HUES6 (cell line): ENCODE results near the gene LRP5.
A peak's percentile ranks its signal among the peaks of the same experiment; 100 is the strongest.
"Not testable (repeated sequence)": the region's sequence is repeated elsewhere in the genome, so short reads cannot be mapped to it uniquely, and the experiment has no call there.

Experiments
- H3K27ac ChIP-seq: 2 replicates; pipeline ENCODE4 v1.7.0; 2013; ENCODE audit warnings: low read depth, mild to moderate bottlenecking, low read length, inconsistent platforms
- H3K27me3 ChIP-seq: 2 replicates; pipeline ENCODE4 v1.6.1; 2013; ENCODE audit warnings: low read length; ENCODE audit not compliant: control insufficient read depth, insufficient read depth
- H3K36me3 ChIP-seq: 2 replicates; pipeline ENCODE4 v1.6.1; 2013; ENCODE audit warnings: low read length; ENCODE audit not compliant: control insufficient read depth, insufficient read depth
- H3K4me1 ChIP-seq: 2 replicates; pipeline ENCODE4 v1.6.1; 2013; ENCODE audit warnings: low read length; ENCODE audit not compliant: control insufficient read depth, insufficient read depth
- H3K4me3 ChIP-seq: 2 replicates; pipeline ENCODE4 v1.5.1; 2013; ENCODE audit warnings: low read depth, low read length
- H3K9ac ChIP-seq: one replicate; pipeline ENCODE4 v1.6.1; 2013; ENCODE audit warnings: mild to moderate bottlenecking, low read length
- H3K9me3 ChIP-seq: 2 replicates; pipeline ENCODE4 v1.6.1; 2013; ENCODE audit warnings: low read depth, low read length; ENCODE audit not compliant: control insufficient read depth, insufficient read depth

Gene LRP5

DNA sequence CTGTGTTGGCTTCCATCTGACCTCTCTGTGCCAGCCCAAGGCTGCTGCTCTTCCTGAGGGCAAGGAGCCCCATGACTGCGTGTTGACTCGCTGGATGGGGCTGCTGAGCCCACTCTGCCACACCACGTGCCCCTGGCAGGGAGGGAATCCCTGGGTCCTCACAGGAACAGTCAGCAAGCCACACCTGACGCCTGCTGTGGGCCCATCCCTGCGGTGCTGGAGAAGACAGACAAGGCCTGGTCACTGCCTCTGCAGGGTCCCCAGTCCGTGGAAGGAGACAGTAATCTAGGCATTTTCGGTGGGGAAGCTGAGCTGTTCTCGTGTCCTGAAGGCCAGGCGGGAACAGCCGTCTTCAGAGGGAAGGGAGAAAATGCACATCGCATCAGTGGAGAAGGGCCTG is 137.6 kb downstream of the LRP5 start:
- H3K4me3 ChIP-seq = no peak overlapping the region
- H3K4me1 ChIP-seq = peaks cover 8% of the 10 kb centered on the region
- H3K27me3 ChIP-seq = no peaks in the 10 kb centered on the region
- peaks cover 24% of the 10 kb centered on the region for H3K36me3 ChIP-seq
- no peak overlapping the region for H3K27ac ChIP-seq
- H3K9ac ChIP-seq = no peak overlapping the region
- H3K9me3 ChIP-seq = no peaks in the 10 kb centered on the region

DNA sequence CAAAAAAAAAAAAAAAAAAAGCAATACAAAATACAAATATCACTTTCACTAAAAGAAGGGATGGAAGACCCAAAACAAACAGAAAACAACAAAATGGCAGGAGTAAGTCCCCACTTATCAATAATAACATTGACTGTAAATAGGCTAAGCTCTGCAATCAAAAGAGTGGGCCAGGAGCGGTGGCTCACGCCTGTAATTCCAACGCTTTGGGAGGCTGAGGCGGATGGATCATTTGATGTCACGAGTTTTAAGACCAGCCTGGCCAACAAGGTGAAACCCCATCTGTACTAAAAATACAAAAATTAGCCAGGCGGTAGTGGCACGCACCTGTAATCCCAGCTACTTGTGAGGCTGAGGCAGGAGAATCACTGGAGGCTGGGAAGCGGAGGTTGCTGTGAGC is 138.3 kb downstream of the LRP5 start:
- H3K4me3 ChIP-seq = no peak overlapping the region
- H3K9ac ChIP-seq = no peak overlapping the region
- H3K27me3 ChIP-seq = no peaks in the 10 kb centered on the region
- peaks cover 16% of the 10 kb centered on the region for H3K4me1 ChIP-seq
- no peaks in the 10 kb centered on the region for H3K9me3 ChIP-seq
- H3K27ac ChIP-seq = no peak overlapping the region
- peaks cover 22% of the 10 kb centered on the region for H3K36me3 ChIP-seq

DNA sequence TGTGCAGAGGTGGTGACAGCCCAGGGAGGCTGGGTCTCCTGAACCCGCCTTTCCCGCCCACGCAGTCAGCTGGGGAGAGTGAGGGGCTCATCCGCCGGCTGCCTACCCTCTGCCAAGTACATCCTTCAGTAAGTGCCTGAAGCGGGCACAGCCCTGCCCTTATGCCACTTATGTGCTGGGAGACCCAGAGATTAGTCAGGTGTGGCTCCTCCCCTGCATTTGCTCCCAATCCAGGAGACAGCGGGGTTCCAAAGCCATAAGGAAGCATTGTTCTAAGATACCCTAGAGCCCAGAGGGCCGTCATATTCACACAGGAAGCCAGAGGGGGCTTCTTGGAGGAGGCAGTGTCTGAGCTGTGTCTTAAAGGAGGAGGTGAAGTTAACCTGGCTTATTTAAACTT is 142.4 kb downstream of the LRP5 start:
- no peak overlapping the region for H3K27ac ChIP-seq
- no peaks in the 10 kb centered on the region for H3K27me3 ChIP-seq
- no peaks in the 10 kb centered on the region for H3K9me3 ChIP-seq
- H3K9ac ChIP-seq = no peak overlapping the region
- no peak overlapping the region for H3K4me3 ChIP-seq
- peaks cover 15% of the 10 kb centered on the region for H3K4me1 ChIP-seq
- H3K36me3 ChIP-seq = peaks cover 3% of the 10 kb centered on the region; the same call in 1 of the 2 replicates

DNA sequence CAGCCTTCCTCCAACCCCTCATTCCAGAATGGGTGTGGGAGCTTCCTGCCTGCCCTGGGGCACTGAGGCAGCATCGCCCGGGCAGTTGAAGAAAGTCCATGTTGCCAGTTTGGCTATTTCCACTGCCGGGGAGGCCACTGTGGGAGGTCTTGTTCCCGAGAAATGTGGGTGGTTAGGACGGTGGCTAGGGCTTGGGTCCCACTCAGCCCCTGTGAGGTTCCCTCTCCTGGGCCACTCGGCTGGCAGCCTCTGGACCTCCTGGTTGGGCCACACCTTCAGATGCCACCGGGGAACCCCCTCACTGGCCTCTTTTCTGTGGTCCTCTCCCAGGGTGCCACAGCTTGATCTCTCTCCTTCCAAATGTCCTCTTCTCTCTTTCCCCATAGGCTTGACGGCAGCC is 143.1 kb downstream of the LRP5 start:
- Histone ChIP-seq H3K27ac (no peak overlapping the region), H3K9me3 (no peaks in the 10 kb centered on the region), H3K27me3 (no peaks in the 10 kb centered on the region), H3K36me3 (no peaks in the 10 kb centered on the region), H3K9ac (no peak overlapping the region), H3K4me3 (no peak overlapping the region), H3K4me1 (peaks cover 15% of the 10 kb centered on the region)

DNA sequence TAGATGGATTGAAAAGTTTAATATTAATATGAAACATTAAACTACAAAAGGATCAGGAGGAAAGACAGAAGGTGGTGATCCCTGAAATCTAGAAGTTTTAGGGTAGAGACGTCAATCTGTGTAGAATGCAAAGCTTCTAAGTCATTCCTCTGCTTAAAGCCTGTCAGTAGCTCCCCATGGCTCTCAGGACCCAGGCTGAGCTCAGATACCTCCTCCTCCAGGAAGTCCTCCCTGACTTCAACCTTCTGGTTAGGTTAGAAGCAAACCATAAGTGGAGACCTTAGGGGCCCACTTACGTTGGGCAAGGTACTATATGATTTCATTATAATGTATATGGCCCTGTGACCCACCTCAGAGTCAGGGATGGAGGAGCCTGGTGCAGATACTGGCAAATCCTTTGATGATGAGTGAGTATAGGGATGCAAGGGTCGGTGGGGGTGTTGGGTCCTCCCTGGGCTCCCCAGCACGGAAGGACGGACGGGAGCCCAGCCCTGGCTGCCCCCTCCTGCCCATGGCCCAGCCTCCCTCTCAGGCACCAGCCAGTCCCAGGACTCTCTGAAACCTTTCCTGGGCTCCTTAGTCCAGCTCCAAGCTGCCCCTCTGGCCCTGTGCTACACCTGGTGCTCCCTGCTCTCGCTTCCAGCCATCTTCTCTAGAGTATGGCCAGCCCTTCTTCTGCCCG is 145.0 kb downstream of the LRP5 start:
- no peak overlapping the region for H3K9ac ChIP-seq
- H3K9me3 ChIP-seq = no peaks in the 10 kb centered on the region
- peaks cover 22% of the 10 kb centered on the region for H3K4me1 ChIP-seq
- H3K4me3 ChIP-seq = no peak overlapping the region
- H3K36me3 ChIP-seq = no peaks in the 10 kb centered on the region
- H3K27me3 ChIP-seq = no peaks in the 10 kb centered on the region
- H3K27ac ChIP-seq = no peak overlapping the region

DNA sequence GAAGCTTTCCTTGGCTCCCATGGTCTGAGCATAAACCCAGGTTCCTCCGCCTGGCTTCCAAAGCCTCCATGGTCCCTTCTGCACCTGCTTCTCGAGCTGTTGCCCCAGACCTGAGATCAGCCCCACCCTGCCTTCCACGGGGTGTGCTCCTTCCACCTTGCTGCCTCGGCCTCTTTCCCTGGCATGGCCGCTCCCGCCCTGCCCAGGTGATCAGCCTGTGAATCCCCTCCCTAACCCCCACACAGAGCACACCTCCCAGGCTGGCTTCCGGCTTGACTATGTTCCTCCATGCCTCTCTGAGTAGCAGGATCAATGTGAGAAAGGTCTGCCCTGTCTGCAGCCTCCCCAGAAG is 145.5 kb downstream of the LRP5 start:
- Histone ChIP-seq H3K9me3 (no peaks in the 10 kb centered on the region), H3K4me1 (peaks cover 25% of the 10 kb centered on the region), H3K4me3 (no peak overlapping the region), H3K27me3 (no peaks in the 10 kb centered on the region), H3K9ac (no peak overlapping the region), H3K36me3 (no peaks in the 10 kb centered on the region), H3K27ac (no peak overlapping the region)

DNA sequence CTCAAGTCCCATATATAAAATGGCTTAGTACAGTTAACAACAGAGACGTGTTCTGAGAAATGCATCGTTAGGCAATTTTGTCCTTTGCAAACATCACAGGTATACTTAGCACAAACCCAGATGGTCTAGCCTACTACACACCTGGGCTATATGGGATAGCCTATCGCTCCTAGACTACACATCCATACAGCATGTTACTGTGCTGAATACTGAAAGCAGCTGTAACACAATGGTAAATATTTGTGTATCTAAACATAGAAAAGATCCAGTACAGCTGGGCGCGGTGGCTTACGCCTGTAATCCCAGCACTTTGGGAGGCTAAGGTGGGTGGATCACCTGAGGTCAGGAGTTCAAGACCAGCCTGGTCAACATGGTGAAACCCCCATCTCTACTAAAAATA is 145.9 kb downstream of the LRP5 start:
- H3K36me3 ChIP-seq, H3K27me3 ChIP-seq, H3K9me3 ChIP-seq, H3K9ac ChIP-seq, H3K4me3 ChIP-seq, H3K27ac ChIP-seq: not testable (repeated sequence)
- peaks cover 25% of the 10 kb centered on the region for H3K4me1 ChIP-seq

DNA sequence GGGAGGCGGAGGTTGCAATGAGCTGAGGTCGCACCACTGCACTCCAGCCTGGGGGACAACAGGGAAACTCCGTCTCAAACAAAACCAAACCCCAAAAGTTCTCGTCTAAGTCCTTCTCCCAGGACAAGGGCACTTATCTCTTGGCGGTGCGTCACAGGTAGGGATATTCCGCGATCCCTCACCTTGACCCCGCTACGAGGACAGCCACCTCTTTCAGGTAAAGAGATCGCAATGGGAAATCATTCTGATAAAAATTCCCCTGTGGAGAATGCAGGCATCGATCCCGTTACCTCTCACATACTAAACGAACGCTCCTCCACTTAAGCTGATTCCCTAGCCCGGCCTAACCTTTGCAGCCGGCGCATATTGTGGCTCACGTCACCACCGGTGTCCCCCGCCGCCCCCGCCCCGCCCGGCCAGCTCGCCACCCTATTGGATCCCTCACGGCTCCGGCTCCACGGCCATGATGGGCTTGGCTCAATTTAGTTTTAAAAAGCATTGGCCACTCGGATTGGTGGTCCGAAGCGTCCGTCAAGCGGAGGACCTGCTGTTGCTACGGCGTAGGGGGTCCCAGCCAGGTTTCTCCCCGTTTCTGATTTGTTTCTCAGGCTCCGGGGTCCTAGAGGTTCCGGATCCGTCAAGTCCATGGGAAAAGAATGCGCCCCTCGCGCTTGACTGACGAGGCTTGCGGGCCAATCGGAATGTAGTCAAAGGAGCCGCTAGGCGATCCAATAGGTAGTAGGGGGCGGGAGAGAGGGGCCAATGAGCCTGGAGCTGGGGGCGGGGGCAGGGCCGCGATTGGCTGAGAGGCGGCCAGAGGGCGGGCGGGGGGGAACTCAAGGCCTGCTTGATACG is 147.7 kb downstream of the LRP5 start:
- Histone ChIP-seq H3K9ac (peak overlapping the region; percentile 93), H3K36me3 (no peaks in the 10 kb centered on the region; the same call in 1 of the 2 replicates), H3K4me3 (peak overlapping the region; percentile 85), H3K9me3 (no peaks in the 10 kb centered on the region), H3K4me1 (peaks cover 19% of the 10 kb centered on the region), H3K27me3 (no peaks in the 10 kb centered on the region), H3K27ac (peak overlapping the region; percentile 91)

DNA sequence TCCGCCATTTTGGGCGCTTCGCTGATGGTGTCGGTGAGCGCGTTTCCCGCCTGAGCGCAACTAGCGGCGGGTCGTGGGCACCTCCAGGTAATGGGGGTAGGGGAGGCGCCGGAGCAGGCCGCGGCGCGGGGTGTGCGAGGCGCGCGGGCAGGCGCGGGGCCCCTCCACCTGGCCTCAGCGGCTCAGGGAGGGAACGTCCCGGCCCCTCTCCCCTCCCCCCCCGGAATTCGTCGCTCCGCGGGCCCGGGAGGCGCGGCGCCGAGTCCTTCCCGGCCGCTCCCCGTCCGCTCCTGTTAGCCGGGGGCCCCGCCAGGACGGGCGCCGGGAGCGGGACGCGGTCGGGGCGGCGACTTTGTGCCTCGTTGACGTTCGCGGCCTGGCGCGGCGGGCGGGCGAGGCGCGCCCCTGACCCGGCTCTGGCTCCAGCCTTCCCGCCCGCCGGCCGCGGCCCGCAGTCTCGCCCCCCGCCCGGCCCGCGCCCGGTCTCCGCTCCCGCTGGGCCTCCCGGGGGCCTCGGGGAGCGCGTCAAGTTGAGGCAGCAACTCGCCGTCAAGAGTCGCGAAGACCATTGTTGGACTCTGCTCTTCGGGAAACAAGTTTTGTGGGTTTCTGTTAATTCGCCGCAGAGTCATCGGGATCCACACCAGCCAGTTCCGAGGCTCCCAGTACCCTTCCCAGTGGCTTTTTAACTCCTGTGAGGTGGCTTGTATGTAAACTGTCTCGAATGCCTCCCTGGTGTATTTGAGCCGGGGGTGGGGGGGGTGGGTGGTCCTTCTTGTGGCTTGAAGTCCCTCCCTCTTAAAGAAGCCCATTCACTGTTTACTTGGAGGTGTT is 148.6 kb downstream of the LRP5 start, which contains the start of gene PPP6R3:
TSS of gene PPP6R3 (plus strand) at position 12 of the 834 bp plus-strand sequence. CDS start 76,913 bp downstream, outside the sequence.
- Histone ChIP-seq H3K27me3 (no peaks in the 10 kb centered on the region), H3K9me3 (no peaks in the 10 kb centered on the region), H3K36me3 (peaks cover 2% of the 10 kb centered on the region; the same call in 1 of the 2 replicates), H3K4me3 (peak within 1 kb of the TSS; percentile 85), H3K4me1 (peaks cover 11% of the 10 kb centered on the region; the same call in 1 of the 2 replicates), H3K27ac (peak within 1 kb of the TSS; percentile 91), H3K9ac (peak within 1 kb of the TSS; percentile 93)

DNA sequence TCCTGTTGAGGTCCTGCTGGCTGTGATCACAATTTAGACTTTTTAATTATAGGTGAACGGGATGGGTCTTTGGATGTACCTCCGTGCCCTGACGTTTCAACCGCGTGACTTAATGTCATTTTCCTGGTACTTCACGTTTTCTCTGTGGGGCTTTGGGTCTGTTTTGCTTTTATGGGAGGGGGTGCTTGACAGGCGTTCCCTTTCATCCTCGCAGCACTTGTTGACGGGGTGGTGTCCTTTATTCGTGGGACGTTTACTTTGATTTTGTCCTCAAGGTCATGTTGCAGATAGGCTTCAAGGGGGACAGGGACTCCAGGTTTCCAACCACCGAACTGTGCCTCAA is 149.2 kb downstream of the LRP5 start:
- H3K9me3 ChIP-seq = no peaks in the 10 kb centered on the region
- H3K27me3 ChIP-seq = no peaks in the 10 kb centered on the region
- H3K9ac ChIP-seq = peak overlapping the region; percentile 66
- peaks cover 2% of the 10 kb centered on the region; the same call in 1 of the 2 replicates for H3K36me3 ChIP-seq
- H3K4me3 ChIP-seq = peak overlapping the region; percentile 85
- H3K4me1 ChIP-seq = 0 out of 2 replicates have a peak, but pooled peaks cover 11% of the 10 kb centered on the region
- H3K27ac ChIP-seq = no peak overlapping the region
